GM13977 (cell line): Measurements from ENCODE around the gene OTOS.

Source experiments
- DNase-seq: peaks from one replicate; pipeline ENCODE4 v3.0.0; 2012; ENCODE audit warnings: low spot score
- CTCF ChIP-seq: IDR thresholded peaks from 2 replicates; pipeline ENCODE4 v1.5.1; 2012; ENCODE audit warnings: mild to moderate bottlenecking, control low read depth; ENCODE audit not compliant: insufficient read depth; ENCODE audit errors: extremely low read depth, missing control alignments
- in situ Hi-C: fragments of 300-500 bp; cut with MboI; formaldehyde crosslinking; loops from one replicate; pipeline ENCODE4 v1.12.0; 2022; ENCODE audit warnings: low sequenced_read_pairs, low pct_unique_long_range_greater_than_20kb, mixed read lengths, inconsistent platforms; ENCODE audit not compliant: unreplicated experiment

The OTOS gene

GRCh38 chr2:240183006-240183874 is 42.8 kb upstream of the OTOS start:
- in situ Hi-C loops: no loop called here
- no peak for DNase-seq
- no peak for TF ChIP-seq CTCF

- in situ Hi-C loops: no loop called here
These were observed 42.0 kb upstream of the OTOS start for GRCh38 chr2:240182476-240182875.

GRCh38 chr2:240182001-240182400 is 41.5 kb upstream of the OTOS start:
- in situ Hi-C loops: no loop called here
- no peak for TF ChIP-seq CTCF
- no peak for DNase-seq

More at GRCh38 chr2:240182476-240182875, 42.0 kb upstream of the OTOS start:
- no peak for DNase-seq
- TF ChIP-seq CTCF: no peak

- in situ Hi-C loops: no loop called here
- TF ChIP-seq CTCF: no peak
- no peak for DNase-seq
These were observed 39.6 kb upstream of the OTOS start for GRCh38 chr2:240179941-240180666.

GRCh38 chr2:240179186-240179815 is 38.8 kb upstream of the OTOS start:
- in situ Hi-C loops: no loop called here
- DNase-seq: no peak
- TF ChIP-seq CTCF: no peak

GRCh38 chr2:240178564-240178963 is 38.1 kb upstream of the OTOS start:
- in situ Hi-C loops: no loop called here
- no peak for DNase-seq
- TF ChIP-seq CTCF: no peak
